ENCODE measurements around the gene HSPB7. TPM values are rescaled to one million over a fixed set of nuclear protein-coding genes. Genes with fewer than 3 reads are reported as not detected.
"Not testable (repeated sequence)": the region's sequence is repeated elsewhere in the genome, so short reads cannot be mapped to it uniquely, and the experiment has no call there.

Gene HSPB7
- total and polyA plus RNA-seq, 2 donors (not counting 3 experiments of a cell fraction or from before 2014, with no cell fraction given), result not detected

DNA sequence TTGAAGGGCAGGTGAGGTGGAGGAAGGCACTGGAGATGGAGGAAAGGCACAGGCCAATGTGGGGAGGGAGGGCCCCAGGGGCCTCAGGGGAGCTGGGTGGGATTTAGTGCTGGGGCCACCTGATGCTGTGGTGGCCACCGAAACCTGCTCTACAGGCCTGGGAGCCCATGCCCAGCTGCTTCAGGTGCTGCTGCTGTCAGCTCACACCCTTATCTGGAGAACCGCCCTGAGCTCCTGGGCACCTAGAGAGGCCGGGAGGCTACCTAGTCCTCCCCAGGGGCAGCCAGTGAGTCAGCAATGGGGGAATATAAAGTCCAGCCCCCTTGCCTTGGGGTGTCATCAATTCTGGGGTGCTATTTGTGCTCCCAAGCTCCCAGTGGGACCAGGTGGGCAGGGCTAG lies 43.4 kb upstream of the HSPB7 start:
- Histone ChIP-seq H3K79me2 (ENCODE audit: control insufficient read depth, insufficient read depth, low read length) (no peaks in the 10 kb centered on the region), H3K27me3 (ENCODE audit: control insufficient read depth in 2 of 2, insufficient read depth in 2 of 2, low read length in 2 of 2) (peaks cover 0 to 8% of the 10 kb centered on the region in 2 experiments), H3K9me1 (replicated peaks; ENCODE audit: control insufficient read depth, extremely low read depth, insufficient read depth, low read length) (no peaks in the 10 kb centered on the region), H2AFZ (ENCODE audit: low read depth, low read length) (no peak overlapping the region), H3K9ac (replicated peaks; ENCODE audit: extremely low read depth, insufficient read depth, low read length) (no peak overlapping the region), H3K4me1 (ENCODE audit: control insufficient read depth, extremely low read depth, insufficient read depth, low read length) (no peaks in the 10 kb centered on the region), H3K4me3 (replicated peaks in 1 of 3; ENCODE audit: insufficient read depth in 1 of 3, low read depth in 1 of 3, low read length in 3 of 3) (no peak overlapping the region), H4K20me1 (replicated peaks; ENCODE audit: control insufficient read depth, extremely low read depth, insufficient read depth, low read length) (no peaks in the 10 kb centered on the region), H3K9me3 (replicated peaks; ENCODE audit: control insufficient read depth, insufficient read depth, low read length) (no peaks in the 10 kb centered on the region), H3K27ac (ENCODE audit: insufficient read depth, low read depth, low read length) (no peak overlapping the region), H3K36me3 (ENCODE audit: control insufficient read depth in 2 of 2, extremely low read depth in 1 of 2, insufficient read depth in 2 of 2, low read length in 2 of 2) (no peaks in the 10 kb centered on the region), H3K4me2 (ENCODE audit: insufficient read depth, low read length) (no peak overlapping the region)
- dilution Hi-C loops (cut with MboI; ENCODE audit: extremely low pct_ligation_motif_present, low sequenced_read_pairs) (no loop called here), intact Hi-C loops (cut with micrococcal nuclease) (no loop called here)
- DNase-seq (ENCODE audit: low read depth, low spot score), result no peak
- no TSS peak for BruUV-seq (replicated peaks)
- ChIA-PET CTCF (interaction anchor here (1.6 kb wide), 1 partner anchor 24 kb away, joined by 6 read pairs; no protein-coding TSS in a partner anchor), POLR2A (no interaction called here)
- TF ChIP-seq GATA2 (IDR thresholded peaks at IDR 0.05; ENCODE audit: insufficient read depth, insufficient read length, low read depth, low read length) (no peak), JUN (IDR thresholded peaks at IDR 0.05; ENCODE audit: borderline replicate concordance, insufficient read depth, insufficient read length, low read depth) (no peak), MYC (IDR thresholded peaks at IDR 0.05; ENCODE audit: low read depth, low read length) (no peak), POLR2AphosphoS5 (IDR thresholded peaks at IDR 0.05; ENCODE audit: insufficient read depth, low read depth, low read length) (no peak), EZH2 (IDR thresholded peaks at IDR 0.05; ENCODE audit: borderline replicate concordance, low read depth, low read length, severe bottlenecking) (no peak), FOS (IDR thresholded peaks at IDR 0.05; ENCODE audit: borderline replicate concordance, insufficient read depth, low read length) (no peak), POLR2A (IDR thresholded peaks at IDR 0.05; ENCODE audit: low read depth, low read length) (no peak)
- TF ChIP-seq, protein P1, sequence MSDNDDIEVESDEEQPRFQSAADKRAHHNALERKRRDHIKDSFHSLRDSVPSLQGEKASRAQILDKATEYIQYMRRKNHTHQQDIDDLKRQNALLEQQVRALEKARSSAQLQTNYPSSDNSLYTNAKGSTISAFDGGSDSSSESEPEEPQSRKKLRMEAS (IDR thresholded peaks at IDR 0.05; ENCODE audit: insufficient read depth, insufficient read length), result no peak
- TF ChIP-seq, protein P2, sequence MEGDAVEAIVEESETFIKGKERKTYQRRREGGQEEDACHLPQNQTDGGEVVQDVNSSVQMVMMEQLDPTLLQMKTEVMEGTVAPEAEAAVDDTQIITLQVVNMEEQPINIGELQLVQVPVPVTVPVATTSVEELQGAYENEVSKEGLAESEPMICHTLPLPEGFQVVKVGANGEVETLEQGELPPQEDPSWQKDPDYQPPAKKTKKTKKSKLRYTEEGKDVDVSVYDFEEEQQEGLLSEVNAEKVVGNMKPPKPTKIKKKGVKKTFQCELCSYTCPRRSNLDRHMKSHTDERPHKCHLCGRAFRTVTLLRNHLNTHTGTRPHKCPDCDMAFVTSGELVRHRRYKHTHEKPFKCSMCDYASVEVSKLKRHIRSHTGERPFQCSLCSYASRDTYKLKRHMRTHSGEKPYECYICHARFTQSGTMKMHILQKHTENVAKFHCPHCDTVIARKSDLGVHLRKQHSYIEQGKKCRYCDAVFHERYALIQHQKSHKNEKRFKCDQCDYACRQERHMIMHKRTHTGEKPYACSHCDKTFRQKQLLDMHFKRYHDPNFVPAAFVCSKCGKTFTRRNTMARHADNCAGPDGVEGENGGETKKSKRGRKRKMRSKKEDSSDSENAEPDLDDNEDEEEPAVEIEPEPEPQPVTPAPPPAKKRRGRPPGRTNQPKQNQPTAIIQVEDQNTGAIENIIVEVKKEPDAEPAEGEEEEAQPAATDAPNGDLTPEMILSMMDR (IDR thresholded peaks at IDR 0.05; ENCODE audit: extremely low read depth in 1 of 2, insufficient read depth in 1 of 2, low read depth in 1 of 2, low read length in 2 of 2), result no peak
- FAIRE-seq, result no peak

DNA sequence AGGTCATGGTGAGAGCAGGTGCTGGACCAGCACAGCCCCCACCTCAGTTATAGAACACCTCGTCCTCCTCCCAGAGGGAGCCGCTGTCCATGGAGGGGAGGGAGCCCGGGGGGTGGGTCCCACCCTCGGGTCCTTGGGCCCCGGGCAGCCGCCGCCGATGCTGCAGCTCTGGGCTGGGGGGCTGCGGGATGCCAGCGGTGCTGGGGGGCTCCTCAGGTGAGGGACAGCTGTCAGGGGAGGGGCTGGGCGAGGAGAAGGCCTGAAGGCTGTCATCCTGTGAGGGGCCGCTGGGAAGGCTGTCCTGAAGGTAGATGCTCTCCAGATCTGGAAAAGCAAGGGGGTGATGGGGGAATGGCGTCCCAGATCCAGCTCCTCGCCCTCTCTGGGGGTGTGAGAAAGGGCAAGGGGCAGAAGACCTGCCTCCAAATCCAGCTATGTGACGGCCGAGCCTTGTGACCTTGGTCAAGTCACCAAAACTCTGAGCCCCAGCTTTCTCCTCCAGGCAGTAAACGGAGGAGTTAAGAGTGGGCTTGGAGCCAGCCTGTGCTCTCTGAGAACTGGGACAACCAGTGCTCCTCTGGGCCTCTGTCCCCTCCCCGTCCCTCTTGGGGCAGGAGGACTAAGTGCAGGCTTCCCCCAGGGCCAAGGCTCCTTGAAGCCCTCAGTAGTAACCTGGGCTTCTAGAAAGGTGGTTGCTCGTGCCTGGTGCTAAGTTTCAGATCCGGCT lies 40.7 kb upstream of the HSPB7 start:
- H3K36me3 ChIP-seq (ENCODE audit: control insufficient read depth in 2 of 2, extremely low read depth in 1 of 2, insufficient read depth in 2 of 2, low read length in 2 of 2); H3K4me2 ChIP-seq (ENCODE audit: insufficient read depth, low read length); H3K4me3 ChIP-seq (replicated peaks in 1 of 3; ENCODE audit: insufficient read depth in 1 of 3, low read depth in 1 of 3, low read length in 3 of 3); H3K9me3 ChIP-seq (replicated peaks; ENCODE audit: control insufficient read depth, insufficient read depth, low read length); DNase-seq (ENCODE audit: low read depth, low spot score); intact Hi-C loops (cut with micrococcal nuclease); FAIRE-seq; H3K27me3 ChIP-seq (ENCODE audit: control insufficient read depth in 2 of 2, insufficient read depth in 2 of 2, low read length in 2 of 2); H3K27ac ChIP-seq (ENCODE audit: insufficient read depth, low read depth, low read length); H2AFZ ChIP-seq (ENCODE audit: low read depth, low read length); dilution Hi-C loops (cut with MboI; ENCODE audit: extremely low pct_ligation_motif_present, low sequenced_read_pairs); H4K20me1 ChIP-seq (replicated peaks; ENCODE audit: control insufficient read depth, extremely low read depth, insufficient read depth, low read length); H3K4me1 ChIP-seq (ENCODE audit: control insufficient read depth, extremely low read depth, insufficient read depth, low read length); POLR2A ChIA-PET; H3K79me2 ChIP-seq (ENCODE audit: control insufficient read depth, insufficient read depth, low read length); BruUV-seq (replicated peaks); H3K9ac ChIP-seq (replicated peaks; ENCODE audit: extremely low read depth, insufficient read depth, low read length); CTCF ChIA-PET; H3K9me1 ChIP-seq (replicated peaks; ENCODE audit: control insufficient read depth, extremely low read depth, insufficient read depth, low read length): not testable (repeated sequence)

All from endothelial cell of umbilical vein (primary cell).